ENCODE results near the gene TGM2.

Gene TGM2

DNA sequence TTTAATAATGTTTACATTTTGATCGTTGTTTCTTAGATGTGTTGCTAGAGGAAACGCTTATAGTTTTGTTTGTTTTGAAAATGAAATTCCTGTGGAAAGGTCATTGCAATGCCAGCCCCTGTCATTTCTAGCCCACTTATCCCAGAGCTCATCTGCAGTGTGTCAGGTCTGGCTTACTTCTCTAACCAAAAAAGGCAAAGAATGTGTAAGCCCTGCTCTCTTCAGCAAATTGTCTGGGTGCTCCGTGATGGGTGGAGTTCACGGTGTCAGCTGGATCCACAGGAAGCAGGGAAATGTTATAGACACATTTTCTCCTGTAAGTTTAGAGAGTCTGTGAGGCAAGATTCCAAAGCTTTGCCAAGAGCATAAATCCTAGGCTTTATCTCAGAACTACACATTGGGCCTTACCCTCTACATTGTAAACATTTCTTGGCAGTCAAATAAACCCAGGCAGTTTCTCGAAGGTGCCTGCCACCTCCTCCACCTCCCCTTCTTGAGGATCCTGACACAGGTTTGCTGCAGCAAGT lies 80.6 kb downstream of the TGM2 start:
- no peak for DNase-seq

DNA sequence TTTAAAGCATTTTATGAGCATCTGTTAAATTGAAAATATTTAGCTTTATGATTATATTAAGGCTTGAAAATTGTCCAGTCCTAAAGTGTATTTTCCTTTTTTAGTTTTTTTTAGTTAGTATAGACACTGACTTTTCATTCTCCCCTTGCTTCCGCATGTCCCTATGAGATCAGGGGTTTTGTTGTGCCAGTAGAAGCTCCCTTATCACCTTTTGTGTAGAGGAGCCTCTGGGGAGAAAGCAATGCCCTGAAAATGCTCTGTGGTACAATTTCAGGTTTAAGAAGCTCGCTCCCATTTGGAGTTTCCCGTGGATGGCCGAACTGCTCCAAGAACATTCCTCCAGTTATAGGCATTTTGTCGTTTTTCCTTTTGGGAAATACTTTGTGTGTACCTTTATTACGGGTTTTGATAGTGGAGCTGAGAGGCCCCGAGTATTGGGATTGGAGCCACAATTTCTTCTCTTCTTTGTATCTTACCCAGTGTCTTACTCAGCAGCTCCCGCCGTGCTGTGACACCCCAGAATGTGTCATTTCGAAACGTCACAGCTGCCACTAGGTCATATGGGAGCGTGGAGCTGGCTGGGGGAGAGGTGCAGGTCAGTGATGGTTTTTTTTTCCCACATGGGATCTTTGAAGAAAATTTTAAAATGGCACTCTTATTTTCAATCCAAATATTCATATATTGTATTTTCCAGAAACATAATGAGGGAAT lies 81.6 kb downstream of the TGM2 start:
- DNase-seq: no peak

- no peak for DNase-seq
Measured at GRCh38 chr20:38082894-38083293, 82.2 kb downstream of the TGM2 start.

DNA sequence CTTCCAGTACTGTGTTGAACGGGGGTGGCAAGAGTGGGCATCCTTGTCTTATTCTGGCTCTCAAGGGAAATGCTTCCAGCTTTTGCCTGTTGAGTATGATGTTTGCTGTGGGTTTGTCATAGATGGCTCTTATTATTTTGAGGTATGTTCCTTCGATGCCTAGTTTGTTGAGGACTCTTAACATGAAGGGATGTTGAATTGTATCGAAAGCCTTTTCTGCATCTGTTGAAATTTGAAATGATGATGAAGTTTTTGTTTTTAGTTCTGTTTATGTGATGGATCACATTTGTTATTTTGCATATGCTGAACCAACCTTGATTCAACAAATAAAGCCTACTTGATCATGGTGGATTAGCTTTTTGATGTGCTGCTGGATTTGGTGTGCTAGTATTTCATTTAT lies 83.5 kb downstream of the TGM2 start:
- DNase-seq: no peak

GRCh38 chr20:38079353-38079752 lies 85.7 kb downstream of the TGM2 start:
- DNase-seq: no peak

DNA sequence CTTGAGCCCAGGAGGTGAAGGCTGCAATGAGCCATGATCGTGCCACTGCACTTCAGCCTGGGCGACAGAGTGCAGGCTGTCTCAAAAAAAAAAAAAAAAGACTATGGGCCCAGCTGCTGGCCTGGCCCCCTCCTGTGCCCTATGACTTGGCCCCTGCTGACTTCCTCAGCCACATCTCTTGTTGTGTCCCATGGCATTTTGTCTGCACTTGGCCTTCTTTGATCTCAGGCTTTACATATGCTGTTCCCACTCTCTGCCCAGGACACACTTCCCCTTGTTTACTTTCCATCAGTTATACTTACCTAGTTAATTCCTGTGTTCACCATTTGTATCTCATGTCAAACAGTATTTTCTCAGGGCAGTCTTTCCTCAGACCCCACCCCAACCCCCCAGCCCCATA lies 87.0 kb downstream of the TGM2 start:
- DNase-seq: no peak
